ENCODE data around the gene CD300LD.

The CD300LD gene

GRCh38 chr17:74607221-74607620, 15.1 kb upstream of the CD300LD start:
- H3K4me1 ChIP-seq (ENCODE audit: control insufficient read depth, insufficient read depth, low read length, poor library complexity, severe bottlenecking) = peaks cover 6% of the 10 kb centered on the region
- H3K27ac ChIP-seq (ENCODE audit: low read depth, low read length, severe bottlenecking) = no peak overlapping the region
- 80% methylated on average over 1 of the region's 1 CpG; no CpG with 5 or more reads in 1 of the 2 experiments for WGBS, 2 experiments (ENCODE audit: insufficient coverage in 2 of 2)
- no peaks in the 10 kb centered on the region for H3K36me3 ChIP-seq (ENCODE audit: control insufficient read depth, insufficient read depth, low read length)
- H3K9me3 ChIP-seq (ENCODE audit: control insufficient read depth, low read length) = no peaks in the 10 kb centered on the region
- H3K4me3 ChIP-seq (ENCODE audit: extremely low read depth, insufficient read depth, low read length, poor library complexity, severe bottlenecking) = no peak overlapping the region

GRCh38 chr17:74606050-74606449, 14.0 kb upstream of the CD300LD start:
- H3K4me3 ChIP-seq (ENCODE audit: extremely low read depth, insufficient read depth, low read length, poor library complexity, severe bottlenecking) = no peak overlapping the region
- H3K27ac ChIP-seq (ENCODE audit: low read depth, low read length, severe bottlenecking) = no peak overlapping the region
- H3K4me1 ChIP-seq (ENCODE audit: control insufficient read depth, insufficient read depth, low read length, poor library complexity, severe bottlenecking) = peaks cover 6% of the 10 kb centered on the region
- WGBS, 2 experiments (ENCODE audit: insufficient coverage in 2 of 2) = 88 to 90% methylated on average over 5 to 8 of the region's 8 CpGs
- H3K9me3 ChIP-seq (ENCODE audit: control insufficient read depth, low read length) = no peaks in the 10 kb centered on the region
- H3K36me3 ChIP-seq (ENCODE audit: control insufficient read depth, insufficient read depth, low read length) = no peaks in the 10 kb centered on the region

GRCh38 chr17:74605361-74605760, 13.3 kb upstream of the CD300LD start:
- WGBS, 2 experiments (ENCODE audit: insufficient coverage in 2 of 2) = 75 to 83% methylated on average over 7 to 9 of the region's 10 CpGs

GRCh38 chr17:74604761-74605160, 12.7 kb upstream of the CD300LD start:
- Histone ChIP-seq H3K36me3 (ENCODE audit: control insufficient read depth, insufficient read depth, low read length) (no peaks in the 10 kb centered on the region), H3K9me3 (ENCODE audit: control insufficient read depth, low read length) (no peaks in the 10 kb centered on the region), H3K4me1 (ENCODE audit: control insufficient read depth, insufficient read depth, low read length, poor library complexity, severe bottlenecking) (peaks cover 15% of the 10 kb centered on the region), H3K4me3 (ENCODE audit: extremely low read depth, insufficient read depth, low read length, poor library complexity, severe bottlenecking) (no peak overlapping the region), H3K27ac (ENCODE audit: low read depth, low read length, severe bottlenecking) (no peak overlapping the region)
- whole genome bisulfite sequencing, 2 experiments (ENCODE audit: insufficient coverage in 2 of 2) = 83 to 88% methylated on average over 7 to 8 of the region's 10 CpGs

More at GRCh38 chr17:74605361-74605760, 13.3 kb upstream of the CD300LD start:
- Histone ChIP-seq H3K27ac (ENCODE audit: low read depth, low read length, severe bottlenecking) (no peak overlapping the region), H3K4me3 (ENCODE audit: extremely low read depth, insufficient read depth, low read length, poor library complexity, severe bottlenecking) (no peak overlapping the region), H3K4me1 (ENCODE audit: control insufficient read depth, insufficient read depth, low read length, poor library complexity, severe bottlenecking) (peaks cover 11% of the 10 kb centered on the region), H3K36me3 (ENCODE audit: control insufficient read depth, insufficient read depth, low read length) (no peaks in the 10 kb centered on the region), H3K9me3 (ENCODE audit: control insufficient read depth, low read length) (no peaks in the 10 kb centered on the region)

- no peak overlapping the region for H3K4me3 ChIP-seq (ENCODE audit: extremely low read depth, insufficient read depth, low read length, poor library complexity, severe bottlenecking)
- WGBS, 2 experiments (ENCODE audit: insufficient coverage in 2 of 2) = 87 to 88% methylated on average over 3 to 6 of the region's 6 CpGs
- H3K36me3 ChIP-seq (ENCODE audit: control insufficient read depth, insufficient read depth, low read length) = no peaks in the 10 kb centered on the region
- H3K27ac ChIP-seq (ENCODE audit: low read depth, low read length, severe bottlenecking) = no peak overlapping the region
- peaks cover 20% of the 10 kb centered on the region for H3K4me1 ChIP-seq (ENCODE audit: control insufficient read depth, insufficient read depth, low read length, poor library complexity, severe bottlenecking)
- no peaks in the 10 kb centered on the region for H3K9me3 ChIP-seq (ENCODE audit: control insufficient read depth, low read length)
These were observed 12.1 kb upstream of the CD300LD start for GRCh38 chr17:74604200-74604599.

- 83 to 89% methylated on average over 3 to 5 of the region's 5 CpGs for WGBS, 2 experiments (ENCODE audit: insufficient coverage in 2 of 2)
- no peak overlapping the region for H3K4me3 ChIP-seq (ENCODE audit: extremely low read depth, insufficient read depth, low read length, poor library complexity, severe bottlenecking)
- peaks cover 25% of the 10 kb centered on the region for H3K4me1 ChIP-seq (ENCODE audit: control insufficient read depth, insufficient read depth, low read length, poor library complexity, severe bottlenecking)
- no peaks in the 10 kb centered on the region for H3K36me3 ChIP-seq (ENCODE audit: control insufficient read depth, insufficient read depth, low read length)
- no peaks in the 10 kb centered on the region for H3K9me3 ChIP-seq (ENCODE audit: control insufficient read depth, low read length)
- no peak overlapping the region for H3K27ac ChIP-seq (ENCODE audit: low read depth, low read length, severe bottlenecking)
These were observed 11.7 kb upstream of the CD300LD start for GRCh38 chr17:74603746-74604145.

- Histone ChIP-seq H3K4me1 (ENCODE audit: control insufficient read depth, insufficient read depth, low read length, poor library complexity, severe bottlenecking) (peaks cover 26% of the 10 kb centered on the region), H3K36me3 (ENCODE audit: control insufficient read depth, insufficient read depth, low read length) (no peaks in the 10 kb centered on the region), H3K4me3 (ENCODE audit: extremely low read depth, insufficient read depth, low read length, poor library complexity, severe bottlenecking) (no peak overlapping the region), H3K9me3 (ENCODE audit: control insufficient read depth, low read length) (no peaks in the 10 kb centered on the region), H3K27ac (ENCODE audit: low read depth, low read length, severe bottlenecking) (no peak overlapping the region)
- WGBS, 2 experiments (ENCODE audit: insufficient coverage in 2 of 2) = 86 to 89% methylated on average over 3 to 4 of the region's 6 CpGs
These were observed 11.1 kb upstream of the CD300LD start for GRCh38 chr17:74603037-74603635.

GRCh38 chr17:74601944-74602572, 10.0 kb upstream of the CD300LD start:
- Histone ChIP-seq H3K27ac (ENCODE audit: low read depth, low read length, severe bottlenecking) (no peak overlapping the region), H3K4me3 (ENCODE audit: extremely low read depth, insufficient read depth, low read length, poor library complexity, severe bottlenecking) (no peak overlapping the region), H3K36me3 (ENCODE audit: control insufficient read depth, insufficient read depth, low read length) (no peaks in the 10 kb centered on the region), H3K9me3 (ENCODE audit: control insufficient read depth, low read length) (no peaks in the 10 kb centered on the region), H3K4me1 (ENCODE audit: control insufficient read depth, insufficient read depth, low read length, poor library complexity, severe bottlenecking) (peaks cover 26% of the 10 kb centered on the region)
- 61 to 71% methylated on average over 6 to 7 of the region's 12 CpGs for WGBS, 2 experiments (ENCODE audit: insufficient coverage in 2 of 2)

- WGBS, 2 experiments (ENCODE audit: insufficient coverage in 2 of 2) = 79 to 82% methylated on average over 8 of the region's 10 CpGs
- no peaks in the 10 kb centered on the region for H3K9me3 ChIP-seq (ENCODE audit: control insufficient read depth, low read length)
These were observed 7.4 kb upstream of the CD300LD start for GRCh38 chr17:74599448-74599939.

GRCh38 chr17:74599023-74599399, 6.9 kb upstream of the CD300LD start:
- H3K36me3 ChIP-seq (ENCODE audit: control insufficient read depth, insufficient read depth, low read length) = no peaks in the 10 kb centered on the region

More at GRCh38 chr17:74599448-74599939, 7.4 kb upstream of the CD300LD start:
- no peaks in the 10 kb centered on the region for H3K36me3 ChIP-seq (ENCODE audit: control insufficient read depth, insufficient read depth, low read length)
- peaks cover 20% of the 10 kb centered on the region for H3K4me1 ChIP-seq (ENCODE audit: control insufficient read depth, insufficient read depth, low read length, poor library complexity, severe bottlenecking)
- H3K27ac ChIP-seq (ENCODE audit: low read depth, low read length, severe bottlenecking) = peak overlapping the region; percentile 13
- H3K4me3 ChIP-seq (ENCODE audit: extremely low read depth, insufficient read depth, low read length, poor library complexity, severe bottlenecking) = no peak overlapping the region

More at GRCh38 chr17:74599023-74599399, 6.9 kb upstream of the CD300LD start:
- no peaks in the 10 kb centered on the region for H3K9me3 ChIP-seq (ENCODE audit: control insufficient read depth, low read length)
- WGBS, 2 experiments (ENCODE audit: insufficient coverage in 2 of 2) = 42 to 46% methylated on average over 2 to 3 of the region's 3 CpGs
- H3K27ac ChIP-seq (ENCODE audit: low read depth, low read length, severe bottlenecking) = peak overlapping the region; percentile 13
- H3K4me3 ChIP-seq (ENCODE audit: extremely low read depth, insufficient read depth, low read length, poor library complexity, severe bottlenecking) = no peak overlapping the region
- peaks cover 20% of the 10 kb centered on the region for H3K4me1 ChIP-seq (ENCODE audit: control insufficient read depth, insufficient read depth, low read length, poor library complexity, severe bottlenecking)
